Coronary artery (tissue), 2 donors: ENCODE measurements around the gene CAST.
"Not testable (repeated sequence)": the region's sequence is repeated elsewhere in the genome, so short reads cannot be mapped to it uniquely, and the experiment has no call there.

Experiments used
- DNase-seq: peaks from one replicate; pipeline ENCODE4 v3.0.0-alpha.2; 2017; ENCODE audit warnings: low spot score
- H3K27ac ChIP-seq, 2 donors: fragments of 200-600 bp; sonication (generic); one replicate each; pipeline ENCODE4 v1.5.1; 2016 to 2019
- H3K4me3 ChIP-seq: fragments of 200-600 bp; sonication (generic); 2 replicates; pipeline ENCODE4 v1.5.1; 2016; ENCODE audit warnings: mild to moderate bottlenecking, moderate library complexity
- TF ChIP-seq, protein P1 (sequence below): fragments of 200-600 bp; sonication (generic); IDR thresholded peaks from one replicate; pipeline ENCODE4 v1.5.1; 2019; ENCODE audit warnings: antibody characterized with exemption

The CAST gene

DNA sequence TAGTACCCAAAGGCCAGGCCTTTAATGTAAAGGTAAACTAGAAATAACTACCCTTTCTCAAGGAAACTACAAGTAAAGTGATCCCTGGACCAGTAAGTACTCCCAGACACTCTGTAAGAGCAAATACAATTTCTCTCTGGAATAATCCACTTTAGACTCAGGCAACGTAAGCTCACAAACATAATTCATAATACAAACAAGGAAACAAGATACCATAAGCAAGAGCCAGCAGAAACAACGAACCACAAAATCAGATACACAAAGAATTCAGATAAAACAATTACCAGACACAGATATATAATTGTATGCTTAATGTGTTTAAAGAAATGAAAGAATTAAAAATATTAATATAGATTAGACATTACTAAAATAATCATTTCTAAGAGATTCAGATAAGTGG, 133.4 kb downstream of the CAST start:
- no peak for DNase-seq
- Histone ChIP-seq H3K27ac (no peak overlapping the region), H3K4me3 (no peak overlapping the region)
- TF ChIP-seq, protein P1, sequence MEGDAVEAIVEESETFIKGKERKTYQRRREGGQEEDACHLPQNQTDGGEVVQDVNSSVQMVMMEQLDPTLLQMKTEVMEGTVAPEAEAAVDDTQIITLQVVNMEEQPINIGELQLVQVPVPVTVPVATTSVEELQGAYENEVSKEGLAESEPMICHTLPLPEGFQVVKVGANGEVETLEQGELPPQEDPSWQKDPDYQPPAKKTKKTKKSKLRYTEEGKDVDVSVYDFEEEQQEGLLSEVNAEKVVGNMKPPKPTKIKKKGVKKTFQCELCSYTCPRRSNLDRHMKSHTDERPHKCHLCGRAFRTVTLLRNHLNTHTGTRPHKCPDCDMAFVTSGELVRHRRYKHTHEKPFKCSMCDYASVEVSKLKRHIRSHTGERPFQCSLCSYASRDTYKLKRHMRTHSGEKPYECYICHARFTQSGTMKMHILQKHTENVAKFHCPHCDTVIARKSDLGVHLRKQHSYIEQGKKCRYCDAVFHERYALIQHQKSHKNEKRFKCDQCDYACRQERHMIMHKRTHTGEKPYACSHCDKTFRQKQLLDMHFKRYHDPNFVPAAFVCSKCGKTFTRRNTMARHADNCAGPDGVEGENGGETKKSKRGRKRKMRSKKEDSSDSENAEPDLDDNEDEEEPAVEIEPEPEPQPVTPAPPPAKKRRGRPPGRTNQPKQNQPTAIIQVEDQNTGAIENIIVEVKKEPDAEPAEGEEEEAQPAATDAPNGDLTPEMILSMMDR = no peak

DNA sequence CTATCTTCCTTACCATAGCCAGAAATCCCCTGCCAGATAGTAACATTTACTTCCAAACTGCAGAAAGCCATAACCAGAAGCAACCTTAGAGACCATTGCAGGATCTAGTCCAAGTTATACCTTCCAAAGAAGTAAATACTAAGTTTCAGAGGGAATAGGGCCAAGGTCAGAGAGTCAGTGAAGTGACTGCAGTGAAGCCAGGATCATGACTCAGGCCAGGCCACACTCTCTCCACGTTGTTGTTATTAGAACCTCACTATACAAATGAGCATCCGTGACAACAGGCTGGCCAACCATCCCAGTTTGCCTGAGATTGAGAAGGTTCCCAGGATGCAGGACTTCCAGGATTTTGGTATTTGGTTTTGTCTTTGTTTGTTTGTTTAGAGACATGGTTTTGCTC, 134.3 kb downstream of the CAST start:
- Histone ChIP-seq H3K4me3 (no peak overlapping the region), H3K27ac (no peak overlapping the region)
- TF ChIP-seq, protein P1 = no peak
- no peak for DNase-seq

DNA sequence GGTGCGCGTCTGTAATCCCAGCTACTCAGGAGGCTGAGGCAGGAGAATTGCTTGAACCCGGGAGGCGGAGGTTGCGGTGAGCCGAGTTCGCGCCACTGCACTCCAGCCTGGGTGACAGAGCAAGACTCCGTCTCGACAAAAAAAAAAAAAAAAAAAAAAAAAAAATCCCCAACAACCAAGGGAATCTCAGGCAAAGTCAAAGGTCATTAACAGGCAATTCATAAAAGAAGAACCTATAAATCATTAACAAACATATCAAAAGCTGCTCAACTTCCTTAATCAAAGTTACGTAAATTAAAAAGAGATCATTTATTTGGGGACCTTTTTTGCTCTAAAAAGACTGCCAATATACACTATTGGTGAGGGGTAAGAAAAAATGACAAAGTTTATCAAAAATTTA, 139.5 kb downstream of the CAST start:
- DNase-seq = not testable (repeated sequence)

DNA sequence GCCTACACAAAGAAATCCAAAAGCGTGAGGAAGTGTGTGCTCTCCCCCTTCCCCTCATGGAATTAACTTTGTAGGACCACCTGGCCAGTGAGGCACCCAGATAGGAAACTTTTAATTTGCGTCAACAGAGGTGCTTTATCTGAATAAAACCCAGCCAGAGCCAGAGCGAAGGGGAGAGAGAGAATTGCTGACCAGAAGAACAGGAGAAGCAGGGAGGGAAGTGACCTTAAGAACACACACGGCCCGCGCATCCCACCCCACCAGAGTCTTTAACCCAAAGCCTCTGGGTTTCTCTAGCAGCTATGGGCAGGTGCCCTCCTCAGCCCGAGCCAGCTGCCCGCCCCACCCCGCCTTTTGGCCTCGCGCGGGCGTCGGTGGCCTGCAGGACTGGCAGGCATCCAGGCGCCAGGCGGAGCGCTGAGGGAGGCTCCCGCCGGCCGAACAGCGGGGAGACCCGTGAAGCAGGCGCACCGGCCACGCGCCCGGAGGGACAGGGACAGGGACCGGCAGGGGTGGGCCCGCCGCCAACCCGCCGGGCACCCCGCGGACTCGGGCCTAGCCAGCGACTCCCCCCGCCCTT, 145.0 kb downstream of the CAST start:
- TF ChIP-seq, protein P1 = no peak
- H3K4me3 ChIP-seq = peak overlapping the region; percentile 88
- peak overlapping the region; percentile 99 for H3K27ac ChIP-seq
- peak; percentile 89 for DNase-seq

More for the DNA sequence above, 139.5 kb downstream of the CAST start:
- not testable (repeated sequence) for H3K27ac ChIP-seq, H3K4me3 ChIP-seq

DNA sequence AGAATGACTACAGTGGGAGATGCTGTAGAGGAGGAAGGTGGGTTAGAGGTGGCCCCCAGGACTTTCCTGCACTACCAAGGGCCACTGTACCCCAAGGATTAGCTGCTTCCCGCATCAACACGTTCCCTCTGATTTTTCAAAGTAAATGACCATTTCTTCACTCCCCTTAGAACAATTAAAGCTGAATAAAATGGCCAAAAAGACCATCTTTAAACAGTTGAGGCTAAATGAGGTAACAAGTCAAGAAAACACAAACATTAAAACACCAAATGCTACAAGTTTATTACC, 146.3 kb downstream of the CAST start:
- DNase-seq = no peak
- TF ChIP-seq, protein P1 = no peak
- peak overlapping the region; percentile 68 to 99 for H3K27ac ChIP-seq
- peak overlapping the region; percentile 88 for H3K4me3 ChIP-seq

DNA sequence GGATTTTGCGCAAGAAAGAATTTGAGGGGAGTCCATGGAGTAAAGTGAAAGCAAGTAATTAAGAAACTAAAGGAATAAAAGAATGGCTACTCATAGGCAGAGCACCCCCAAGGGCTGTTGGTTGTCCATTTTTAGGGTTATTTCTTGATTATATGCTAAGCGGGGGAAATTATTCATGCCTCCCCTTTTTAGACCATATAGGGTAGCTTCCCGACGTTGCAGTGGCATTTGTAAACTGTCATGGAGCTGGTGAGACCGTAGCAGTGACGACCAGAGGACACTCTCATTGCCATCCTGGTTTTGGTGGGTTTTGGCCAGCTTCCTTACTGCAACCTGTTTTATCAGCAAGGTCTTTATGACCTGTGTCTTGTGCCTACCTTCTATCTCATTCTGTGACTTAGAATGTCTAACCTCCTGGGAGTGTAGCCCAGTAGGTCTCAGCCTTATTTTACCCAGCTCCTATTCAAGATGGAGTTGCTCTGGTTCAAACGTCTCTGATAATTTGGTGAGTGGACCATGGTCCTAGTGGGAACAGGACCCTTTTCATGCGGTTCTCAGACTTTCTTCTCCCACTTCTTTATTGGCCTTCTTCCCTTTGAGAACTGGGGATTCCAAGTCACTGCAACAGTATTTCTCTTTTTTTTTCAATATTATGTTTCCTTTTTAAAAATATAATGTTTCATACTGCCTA, 146.8 kb downstream of the CAST start:
- H3K27ac ChIP-seq = peak overlapping the region in 1 of 2 donors; percentile 99
- no peak overlapping the region for H3K4me3 ChIP-seq
- no peak for DNase-seq
- TF ChIP-seq, protein P1 = no peak

DNA sequence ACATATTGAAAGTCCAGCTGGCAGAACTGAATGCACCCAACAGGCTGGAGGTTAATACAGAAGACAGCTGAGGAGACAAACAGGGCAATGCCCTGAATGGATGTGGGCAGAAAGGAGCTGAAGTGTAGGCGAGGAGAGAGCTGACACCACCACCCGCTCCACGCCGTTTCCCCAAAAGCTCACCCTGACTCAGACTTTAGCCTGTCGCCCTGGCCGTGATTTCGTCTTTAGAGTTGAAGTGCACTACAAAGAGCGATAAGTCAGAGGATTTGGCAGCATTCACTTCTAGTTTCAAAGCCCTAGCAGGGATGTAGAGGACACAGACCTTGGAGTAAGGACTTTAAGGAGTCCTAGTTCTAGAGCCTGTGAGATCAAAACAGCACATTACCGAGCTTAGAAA, 147.7 kb downstream of the CAST start:
- TF ChIP-seq, protein P1 = no peak
- Histone ChIP-seq H3K27ac (no peak overlapping the region), H3K4me3 (no peak overlapping the region)
- no peak for DNase-seq
